IMR-90 (cell line): ENCODE results near the gene FMNL1.

Experiments
- CHD1 ChIP-seq: IDR thresholded peaks from 2 replicates; pipeline ENCODE4 v1.6.1; 2012; ENCODE audit warnings: low read depth, low read length, improper control_type of control experiment
- CTCF ChIP-seq: conservative IDR thresholded peaks from 2 replicates; pipeline ENCODE4 v1.5.1; 2012; ENCODE audit warnings: mild to moderate bottlenecking, low read depth, low read length, improper control_type of control experiment
- POLR2A ChIP-seq: IDR thresholded peaks from 2 replicates; pipeline ENCODE4 v1.6.1; 2012; ENCODE audit warnings: mild to moderate bottlenecking, low read depth, low read length

DNA sequence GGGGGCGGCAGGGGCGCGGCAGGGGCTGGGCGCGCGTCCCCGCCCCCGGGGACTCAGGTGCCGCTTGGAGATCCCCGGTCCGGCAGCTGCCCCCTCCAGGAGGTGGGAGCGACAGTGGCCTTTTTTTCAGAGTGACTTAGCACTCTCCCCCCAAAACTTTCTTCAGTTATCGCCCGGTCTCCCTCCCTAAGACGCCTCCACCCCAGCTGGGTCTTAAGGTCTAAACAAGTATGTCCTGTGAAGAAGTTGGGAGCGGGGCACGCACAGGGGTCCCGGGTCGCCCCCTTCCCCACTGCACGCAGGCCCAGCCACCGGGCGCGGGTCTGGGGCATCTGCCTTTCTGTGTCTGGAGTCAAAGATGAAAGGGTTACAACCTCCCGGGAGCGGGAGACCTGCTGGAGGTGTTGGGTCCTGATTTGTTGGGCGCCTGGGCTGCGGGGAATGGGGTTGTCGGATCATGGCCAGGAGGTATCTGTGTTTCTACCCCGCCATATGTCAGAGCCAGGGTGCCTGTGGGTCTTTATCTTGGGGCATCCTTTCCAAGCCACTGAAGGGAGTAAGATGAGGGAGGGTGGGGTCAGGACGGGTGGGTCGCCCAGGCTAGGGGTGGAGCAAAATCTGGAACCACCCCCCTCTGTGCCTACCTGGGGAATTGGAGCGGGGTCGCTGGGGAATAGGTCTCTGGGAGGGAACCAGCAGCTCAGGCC, 757 bp downstream of the FMNL1 start:
- TF ChIP-seq POLR2A: no peak
- TF ChIP-seq CTCF: no peak
- no peak for TF ChIP-seq CHD1
